GM19239 (cell line): Measurements from ENCODE around the gene FSIP1.

Source experiments
- DNase-seq: peaks from one replicate; pipeline ENCODE4 v3.0.0; 2011; ENCODE audit warnings: low spot score; ENCODE audit not compliant: insufficient read length
- FAIRE-seq: peaks from 2 replicates; lab custom pipeline; 2011; peaks lifted over from hg19 to GRCh38; lab: Jason Lieb, UNC

The FSIP1 gene

GRCh38 chr15:39588531-39589192, 194.0 kb downstream of the FSIP1 start:
- no peak for FAIRE-seq
- DNase-seq = no peak

GRCh38 chr15:39587731-39588530, 194.7 kb downstream of the FSIP1 start:
- DNase-seq = no peak
- FAIRE-seq = no peak

- DNase-seq = no peak
- FAIRE-seq = no peak
These were observed 195.4 kb downstream of the FSIP1 start for GRCh38 chr15:39587096-39587721.

- DNase-seq (no peak), FAIRE-seq (no peak)
These were observed 196.1 kb downstream of the FSIP1 start for GRCh38 chr15:39586387-39587095.

GRCh38 chr15:39585871-39586301, 196.8 kb downstream of the FSIP1 start:
- no peak for FAIRE-seq
- no peak for DNase-seq

GRCh38 chr15:39585389-39585841, 197.2 kb downstream of the FSIP1 start:
- FAIRE-seq = no peak
- DNase-seq = no peak

- DNase-seq (no peak), FAIRE-seq (no peak)
These were observed 197.8 kb downstream of the FSIP1 start for GRCh38 chr15:39584662-39585388.

GRCh38 chr15:39584266-39584659, 198.4 kb downstream of the FSIP1 start:
- DNase-seq (no peak), FAIRE-seq (no peak)

GRCh38 chr15:39583596-39584265, 198.9 kb downstream of the FSIP1 start:
- FAIRE-seq (no peak), DNase-seq (no peak)

- no peak for FAIRE-seq
- no peak for DNase-seq
These were observed 199.6 kb downstream of the FSIP1 start for GRCh38 chr15:39582977-39583595.

GRCh38 chr15:39582286-39582976, 200.2 kb downstream of the FSIP1 start:
- FAIRE-seq (no peak), DNase-seq (no peak)

- DNase-seq (no peak), FAIRE-seq (no peak)
These were observed 200.8 kb downstream of the FSIP1 start for GRCh38 chr15:39581793-39582285.

GRCh38 chr15:39581242-39581792, 201.3 kb downstream of the FSIP1 start:
- DNase-seq = no peak
- no peak for FAIRE-seq

GRCh38 chr15:39580485-39581241, 202.0 kb downstream of the FSIP1 start, which contains the start of gene THBS1:
TSS of gene THBS1 (plus strand) at chr15:39581079. CDS start at chr15:39581858, 779 bp downstream.
- DNase-seq = no peak
- FAIRE-seq = no peak

GRCh38 chr15:39580117-39580484, 202.5 kb downstream of the FSIP1 start:
- DNase-seq = peak; percentile 69
- FAIRE-seq = peak; percentile 88

- DNase-seq = no peak
- FAIRE-seq = no peak
These were observed 203.0 kb downstream of the FSIP1 start for GRCh38 chr15:39579487-39580116.
